ENCODE measurements around the gene HECA.

DNA sequence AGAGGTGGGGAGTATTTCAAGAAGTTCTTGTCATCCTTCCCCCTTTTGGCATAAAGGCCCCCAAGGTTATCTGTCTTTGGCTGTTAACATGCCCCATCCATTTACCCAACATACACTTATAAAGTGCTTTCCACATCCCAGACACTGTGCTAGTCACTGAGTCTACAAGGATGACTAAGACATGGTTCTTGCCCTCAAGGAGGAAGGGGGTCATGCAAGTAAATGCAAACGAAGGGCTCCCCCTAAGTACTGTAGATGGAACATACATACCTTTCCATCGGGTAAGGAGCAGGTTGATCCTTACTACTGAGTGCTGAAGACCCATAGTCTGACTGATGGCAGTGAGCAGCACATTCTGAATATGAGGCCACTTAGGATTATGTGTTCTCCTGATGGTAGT is 38.3 kb downstream of the HECA start:
- TF ChIP-seq CTCF (IDR thresholded peaks at IDR 0.05) (no peak), POLR2A (IDR thresholded peaks at IDR 0.05) (no peak)
